HepG2 (cell line): Measurements from ENCODE around the gene UBXN2A. TPM values are rescaled to one million over a fixed set of nuclear protein-coding genes. Genes with fewer than 3 reads are reported as not detected.

Source experiments
- CENPX ChIP-seq: sonication (generic); formaldehyde crosslinking; IDR thresholded peaks from 2 replicates; pipeline ENCODE4 v1.9.0; 2021; ENCODE audit warnings: mild to moderate bottlenecking, missing genetic modification reagents, moderate library complexity
- IKZF1 ChIP-seq: fragments of 450-650 bp; IDR thresholded peaks from 2 replicates; pipeline ENCODE4 v1.7.1; 2016
- MBNL3 ChIP-seq: fragments of 250-450 bp; sonication (Bioruptor Pico); conservative IDR thresholded peaks from 2 replicates; pipeline ENCODE4 v1.8.0; 2022; ENCODE audit warnings: mild to moderate bottlenecking, inconsistent platforms
- RXRA ChIP-seq: sonication (generic); formaldehyde crosslinking; IDR thresholded peaks from 2 replicates; pipeline ENCODE4 v1.5.1; 2020; ENCODE audit warnings: missing genetic modification reagents
- ZBTB8A ChIP-seq: sonication (generic); formaldehyde crosslinking; IDR thresholded peaks from 2 replicates; pipeline ENCODE4 v1.4.0; 2020; ENCODE audit warnings: mild to moderate bottlenecking, low read depth, missing genetic modification reagents, borderline replicate concordance
- ZFY ChIP-seq: sonication (generic); formaldehyde crosslinking; IDR thresholded peaks from 2 replicates; pipeline ENCODE4 v1.4.0; 2020; ENCODE audit warnings: missing genetic modification reagents
- ZNF143 ChIP-seq: sonication (generic); formaldehyde crosslinking; IDR thresholded peaks from 2 replicates; pipeline ENCODE4 v1.4.0; 2020; ENCODE audit warnings: missing genetic modification reagents
- ZNF879 ChIP-seq: sonication (generic); formaldehyde crosslinking; IDR thresholded peaks from 2 replicates; pipeline ENCODE4 v1.8.1; 2023; ENCODE audit warnings: missing genetic modification reagents
- polyA plus RNA-seq, 8 experiments: library from polyadenylated mRNA; depleted of rRNA in 3 of 8; stranded (reverse) in 7 of 8; unstranded in 1 of 8; fragments of >200 nt; fragmentation: Illumina TruSeq in 4 of 8; extraction: Trizol in 4 of 8; gene quantifications; 2 replicates each; pipeline versions ENCODE4 v1.2.1 to v1.2.3, GENCODE V29; 2011 to 2016; ENCODE audit warnings: low read depth in 4 of 8, missing spikeins in 1 of 8, mixed read lengths in 1 of 8; ENCODE audit not compliant: insufficient read depth in 1 of 8
- total RNA-seq, 5 experiments: library from RNA; depleted of rRNA; stranded (reverse); fragments of >200 nt; fragmentation: Illumina TruSeq; extraction: Trizol; gene quantifications; 2 replicates each; pipeline ENCODE4 v1.2.3, GENCODE V29; 2016; ENCODE audit warnings: low read depth in 1 of 5
- TF ChIP-seq, protein P1 (sequence below): sonication (generic); formaldehyde crosslinking; IDR thresholded peaks from 2 replicates; pipeline ENCODE4 v1.9.0; 2022; ENCODE audit warnings: missing genetic modification reagents, mild to moderate bottlenecking, borderline replicate concordance
- TF ChIP-seq, protein P2 (sequence below): sonication (generic); formaldehyde crosslinking; IDR thresholded peaks from 2 replicates; pipeline ENCODE4 v1.4.0; 2020; ENCODE audit warnings: mild to moderate bottlenecking, missing genetic modification reagents
- TF ChIP-seq, protein P3 (sequence below), 2 experiments: sonication (generic) in 1 of 2; formaldehyde crosslinking in 1 of 2; IDR thresholded peaks; 2 replicates each; pipeline versions ENCODE4 v1.4.0 to v1.6.1; 2016 to 2020; ENCODE audit warnings: borderline replicate concordance in 1 of 2, low read depth in 1 of 2, mild to moderate bottlenecking in 1 of 2, missing genetic modification reagents in 1 of 2
- TF ChIP-seq, protein P4 (sequence below): sonication (generic); formaldehyde crosslinking; IDR thresholded peaks from 2 replicates; pipeline ENCODE4 v1.5.1; 2020; ENCODE audit warnings: missing genetic modification reagents, mild to moderate bottlenecking, borderline replicate concordance
- TF ChIP-seq, protein P5 (sequence below): sonication (generic); formaldehyde crosslinking; IDR thresholded peaks from 2 replicates; pipeline ENCODE4 v1.5.0; 2020; ENCODE audit warnings: mild to moderate bottlenecking, missing genetic modification reagents, borderline replicate concordance

Gene UBXN2A
- total and polyA plus RNA-seq, 2 of the 13 experiments (the other 11 are each of a cell fraction or from before 2014, with no cell fraction given) = 8.3 to 20.9 TPM

DNA sequence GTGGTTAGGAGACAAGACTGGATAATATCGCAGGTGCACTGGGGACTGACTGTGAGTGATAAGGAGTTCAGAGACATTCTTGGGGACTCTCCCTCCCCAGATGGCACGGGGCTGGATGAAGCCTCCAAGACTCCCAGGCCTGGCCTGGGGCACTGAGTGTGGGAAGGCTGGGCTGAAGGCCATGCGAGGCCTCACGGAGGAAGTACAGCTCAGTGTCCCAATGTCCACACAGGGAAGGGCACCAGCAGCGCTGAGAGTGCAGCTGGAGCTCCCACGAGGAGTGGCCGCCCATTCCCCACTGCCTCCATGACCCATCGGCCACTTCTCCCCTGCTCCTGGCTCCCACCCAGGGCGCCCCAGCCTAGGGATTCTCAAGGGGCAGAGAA, 76.1 kb downstream of the UBXN2A start (continued):
- no peak for TF ChIP-seq ZNF879 (CRISPR knock-in tag)
- no peak for TF ChIP-seq MBNL3 (CRISPR knock-in tag)
- TF ChIP-seq, protein P1, sequence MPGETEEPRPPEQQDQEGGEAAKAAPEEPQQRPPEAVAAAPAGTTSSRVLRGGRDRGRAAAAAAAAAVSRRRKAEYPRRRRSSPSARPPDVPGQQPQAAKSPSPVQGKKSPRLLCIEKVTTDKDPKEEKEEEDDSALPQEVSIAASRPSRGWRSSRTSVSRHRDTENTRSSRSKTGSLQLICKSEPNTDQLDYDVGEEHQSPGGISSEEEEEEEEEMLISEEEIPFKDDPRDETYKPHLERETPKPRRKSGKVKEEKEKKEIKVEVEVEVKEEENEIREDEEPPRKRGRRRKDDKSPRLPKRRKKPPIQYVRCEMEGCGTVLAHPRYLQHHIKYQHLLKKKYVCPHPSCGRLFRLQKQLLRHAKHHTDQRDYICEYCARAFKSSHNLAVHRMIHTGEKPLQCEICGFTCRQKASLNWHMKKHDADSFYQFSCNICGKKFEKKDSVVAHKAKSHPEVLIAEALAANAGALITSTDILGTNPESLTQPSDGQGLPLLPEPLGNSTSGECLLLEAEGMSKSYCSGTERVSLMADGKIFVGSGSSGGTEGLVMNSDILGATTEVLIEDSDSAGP (CRISPR knock-in tag) = no peak; the same call in 1 of the 2 replicates
- TF ChIP-seq, protein P2, sequence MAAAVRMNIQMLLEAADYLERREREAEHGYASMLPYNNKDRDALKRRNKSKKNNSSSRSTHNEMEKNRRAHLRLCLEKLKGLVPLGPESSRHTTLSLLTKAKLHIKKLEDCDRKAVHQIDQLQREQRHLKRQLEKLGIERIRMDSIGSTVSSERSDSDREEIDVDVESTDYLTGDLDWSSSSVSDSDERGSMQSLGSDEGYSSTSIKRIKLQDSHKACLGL (CRISPR knock-in tag) = no peak
- TF ChIP-seq, protein P3, sequence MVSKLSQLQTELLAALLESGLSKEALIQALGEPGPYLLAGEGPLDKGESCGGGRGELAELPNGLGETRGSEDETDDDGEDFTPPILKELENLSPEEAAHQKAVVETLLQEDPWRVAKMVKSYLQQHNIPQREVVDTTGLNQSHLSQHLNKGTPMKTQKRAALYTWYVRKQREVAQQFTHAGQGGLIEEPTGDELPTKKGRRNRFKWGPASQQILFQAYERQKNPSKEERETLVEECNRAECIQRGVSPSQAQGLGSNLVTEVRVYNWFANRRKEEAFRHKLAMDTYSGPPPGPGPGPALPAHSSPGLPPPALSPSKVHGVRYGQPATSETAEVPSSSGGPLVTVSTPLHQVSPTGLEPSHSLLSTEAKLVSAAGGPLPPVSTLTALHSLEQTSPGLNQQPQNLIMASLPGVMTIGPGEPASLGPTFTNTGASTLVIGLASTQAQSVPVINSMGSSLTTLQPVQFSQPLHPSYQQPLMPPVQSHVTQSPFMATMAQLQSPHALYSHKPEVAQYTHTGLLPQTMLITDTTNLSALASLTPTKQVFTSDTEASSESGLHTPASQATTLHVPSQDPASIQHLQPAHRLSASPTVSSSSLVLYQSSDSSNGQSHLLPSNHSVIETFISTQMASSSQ (IDR thresholded peaks at IDR 0.05; ENCODE audit: low read depth) = no peak
- TF ChIP-seq, protein P3 (CRISPR knock-in tag; IDR thresholded peaks at IDR 0.05; ENCODE audit: borderline replicate concordance) = no peak
- TF ChIP-seq, protein P4, sequence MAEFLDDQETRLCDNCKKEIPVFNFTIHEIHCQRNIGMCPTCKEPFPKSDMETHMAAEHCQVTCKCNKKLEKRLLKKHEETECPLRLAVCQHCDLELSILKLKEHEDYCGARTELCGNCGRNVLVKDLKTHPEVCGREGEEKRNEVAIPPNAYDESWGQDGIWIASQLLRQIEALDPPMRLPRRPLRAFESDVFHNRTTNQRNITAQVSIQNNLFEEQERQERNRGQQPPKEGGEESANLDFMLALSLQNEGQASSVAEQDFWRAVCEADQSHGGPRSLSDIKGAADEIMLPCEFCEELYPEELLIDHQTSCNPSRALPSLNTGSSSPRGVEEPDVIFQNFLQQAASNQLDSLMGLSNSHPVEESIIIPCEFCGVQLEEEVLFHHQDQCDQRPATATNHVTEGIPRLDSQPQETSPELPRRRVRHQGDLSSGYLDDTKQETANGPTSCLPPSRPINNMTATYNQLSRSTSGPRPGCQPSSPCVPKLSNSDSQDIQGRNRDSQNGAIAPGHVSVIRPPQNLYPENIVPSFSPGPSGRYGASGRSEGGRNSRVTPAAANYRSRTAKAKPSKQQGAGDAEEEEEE (CRISPR knock-in tag) = 0 out of 2 replicates have a peak, but pooled peaks have one; percentile 26
- TF ChIP-seq IKZF1 = no peak
- TF ChIP-seq CENPX = no peak
- TF ChIP-seq ZFY (CRISPR knock-in tag) = peak; percentile 62; the same call in 1 of the 2 replicates
- TF ChIP-seq RXRA = peak; percentile 7; the same call in 1 of the 2 replicates
- no peak for TF ChIP-seq ZNF143 (CRISPR knock-in tag)
- no peak for TF ChIP-seq ZBTB8A
- TF ChIP-seq, protein P5, sequence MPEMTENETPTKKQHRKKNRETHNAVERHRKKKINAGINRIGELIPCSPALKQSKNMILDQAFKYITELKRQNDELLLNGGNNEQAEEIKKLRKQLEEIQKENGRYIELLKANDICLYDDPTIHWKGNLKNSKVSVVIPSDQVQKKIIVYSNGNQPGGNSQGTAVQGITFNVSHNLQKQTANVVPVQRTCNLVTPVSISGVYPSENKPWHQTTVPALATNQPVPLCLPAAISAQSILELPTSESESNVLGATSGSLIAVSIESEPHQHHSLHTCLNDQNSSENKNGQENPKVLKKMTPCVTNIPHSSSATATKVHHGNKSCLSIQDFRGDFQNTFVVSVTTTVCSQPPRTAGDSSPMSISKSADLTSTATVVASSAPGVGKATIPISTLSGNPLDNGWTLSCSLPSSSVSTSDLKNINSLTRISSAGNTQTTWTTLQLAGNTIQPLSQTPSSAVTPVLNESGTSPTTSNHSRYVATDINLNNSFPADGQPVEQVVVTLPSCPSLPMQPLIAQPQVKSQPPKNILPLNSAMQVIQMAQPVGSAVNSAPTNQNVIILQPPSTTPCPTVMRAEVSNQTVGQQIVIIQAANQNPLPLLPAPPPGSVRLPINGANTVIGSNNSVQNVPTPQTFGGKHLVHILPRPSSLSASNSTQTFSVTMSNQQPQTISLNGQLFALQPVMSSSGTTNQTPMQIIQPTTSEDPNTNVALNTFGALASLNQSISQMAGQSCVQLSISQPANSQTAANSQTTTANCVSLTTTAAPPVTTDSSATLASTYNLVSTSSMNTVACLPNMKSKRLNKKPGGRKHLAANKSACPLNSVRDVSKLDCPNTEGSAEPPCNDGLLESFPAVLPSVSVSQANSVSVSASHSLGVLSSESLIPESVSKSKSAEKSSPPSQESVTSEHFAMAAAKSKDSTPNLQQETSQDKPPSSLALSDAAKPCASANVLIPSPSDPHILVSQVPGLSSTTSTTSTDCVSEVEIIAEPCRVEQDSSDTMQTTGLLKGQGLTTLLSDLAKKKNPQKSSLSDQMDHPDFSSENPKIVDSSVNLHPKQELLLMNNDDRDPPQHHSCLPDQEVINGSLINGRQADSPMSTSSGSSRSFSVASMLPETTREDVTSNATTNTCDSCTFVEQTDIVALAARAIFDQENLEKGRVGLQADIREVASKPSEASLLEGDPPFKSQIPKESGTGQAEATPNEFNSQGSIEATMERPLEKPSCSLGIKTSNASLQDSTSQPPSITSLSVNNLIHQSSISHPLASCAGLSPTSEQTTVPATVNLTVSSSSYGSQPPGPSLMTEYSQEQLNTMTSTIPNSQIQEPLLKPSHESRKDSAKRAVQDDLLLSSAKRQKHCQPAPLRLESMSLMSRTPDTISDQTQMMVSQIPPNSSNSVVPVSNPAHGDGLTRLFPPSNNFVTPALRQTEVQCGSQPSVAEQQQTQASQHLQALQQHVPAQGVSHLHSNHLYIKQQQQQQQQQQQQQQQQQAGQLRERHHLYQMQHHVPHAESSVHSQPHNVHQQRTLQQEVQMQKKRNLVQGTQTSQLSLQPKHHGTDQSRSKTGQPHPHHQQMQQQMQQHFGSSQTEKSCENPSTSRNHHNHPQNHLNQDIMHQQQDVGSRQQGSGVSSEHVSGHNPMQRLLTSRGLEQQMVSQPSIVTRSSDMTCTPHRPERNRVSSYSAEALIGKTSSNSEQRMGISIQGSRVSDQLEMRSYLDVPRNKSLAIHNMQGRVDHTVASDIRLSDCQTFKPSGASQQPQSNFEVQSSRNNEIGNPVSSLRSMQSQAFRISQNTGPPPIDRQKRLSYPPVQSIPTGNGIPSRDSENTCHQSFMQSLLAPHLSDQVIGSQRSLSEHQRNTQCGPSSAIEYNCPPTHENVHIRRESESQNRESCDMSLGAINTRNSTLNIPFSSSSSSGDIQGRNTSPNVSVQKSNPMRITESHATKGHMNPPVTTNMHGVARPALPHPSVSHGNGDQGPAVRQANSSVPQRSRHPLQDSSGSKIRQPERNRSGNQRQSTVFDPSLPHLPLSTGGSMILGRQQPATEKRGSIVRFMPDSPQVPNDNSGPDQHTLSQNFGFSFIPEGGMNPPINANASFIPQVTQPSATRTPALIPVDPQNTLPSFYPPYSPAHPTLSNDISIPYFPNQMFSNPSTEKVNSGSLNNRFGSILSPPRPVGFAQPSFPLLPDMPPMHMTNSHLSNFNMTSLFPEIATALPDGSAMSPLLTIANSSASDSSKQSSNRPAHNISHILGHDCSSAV (CRISPR knock-in tag) = no peak
